ENCODE results near the gene SCG2. TPM values are rescaled to one million over a fixed set of nuclear protein-coding genes. Genes with fewer than 3 reads are reported as not detected.

Gene SCG2
- total RNA-seq, 1 experiment from 2014 or later: 19.8 TPM

DNA sequence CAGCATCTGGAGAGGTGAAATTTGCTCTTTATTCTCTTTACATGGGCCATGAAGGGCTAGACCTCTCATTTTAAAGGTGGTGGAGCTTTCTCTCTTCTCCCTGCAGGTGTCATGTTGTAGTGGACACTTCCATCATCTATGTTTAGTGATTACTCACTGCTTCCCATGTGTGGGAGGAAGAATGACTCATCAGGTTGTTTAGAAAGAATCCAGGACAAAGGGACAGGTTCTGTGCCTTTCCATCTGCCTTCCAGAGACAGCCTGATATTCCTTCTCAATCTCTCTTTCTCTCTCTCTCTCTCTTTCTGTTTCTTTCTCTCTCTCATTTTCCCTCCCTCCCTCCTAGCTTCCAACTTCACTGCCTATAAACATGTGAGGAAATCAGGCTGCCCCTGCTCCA is 38.7 kb downstream of the SCG2 start (continued):
- TF ChIP-seq RAD21 (IDR thresholded peaks at IDR 0.05; ENCODE audit: low read depth): peak; percentile 43; the same call in 1 of the 2 replicates
- TF ChIP-seq POLR2AphosphoS5 (IDR thresholded peaks at IDR 0.05; ENCODE audit: low read depth, low read length): peak; percentile 86

DNA sequence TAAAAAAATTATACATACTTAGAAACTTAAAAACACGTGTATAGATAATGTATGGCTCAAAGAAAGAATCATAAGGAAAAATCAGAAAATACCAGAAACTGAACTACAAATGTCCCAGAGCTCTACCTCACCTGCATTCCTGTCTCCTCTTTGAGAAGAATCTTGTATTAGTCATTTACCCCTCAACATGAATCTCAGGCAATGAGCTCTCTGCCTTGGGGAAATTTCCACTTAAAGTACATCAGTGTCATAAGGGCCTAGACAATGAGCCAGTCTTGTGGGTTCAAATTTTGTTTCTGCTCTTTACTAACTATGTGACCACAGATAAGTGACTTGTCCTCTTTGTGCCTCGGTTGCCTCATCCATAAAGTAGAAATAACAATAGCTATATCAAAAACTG is 40.1 kb downstream of the SCG2 start:
- intact Hi-C loops (cut with micrococcal nuclease): no loop called here
- H4K20me1 ChIP-seq (ENCODE audit: insufficient read depth): no peaks in the 10 kb centered on the region
- peak overlapping the region; percentile 86 for H3K4me2 ChIP-seq (ENCODE audit: low read length)
- peak overlapping the region; percentile 86 for H3K9ac ChIP-seq (ENCODE audit: low read length)
- H3K36me3 ChIP-seq (ENCODE audit: control insufficient read depth in 1 of 2, insufficient read depth in 2 of 2, low read length in 2 of 2): no peaks in the 10 kb centered on the region
- ChIA-PET RAD21 (ENCODE audit: low non-redundant PET in 1 of 2, low total read pairs in 2 of 2, uncharacterized antibody in 2 of 2, unreplicated experiment in 2 of 2) (interaction anchor here in 1 of 2 experiments (0.6 kb wide), 1 partner anchor 820 kb away, joined by 3 read pairs; no protein-coding TSS in a partner anchor), POLR2A (interaction anchor here (0.9 to 1.9 kb wide), 4 partner anchors 9 to 160 kb away, joined by 3 to 6 read pairs (median 5); no protein-coding TSS in a partner anchor), CTCF (interaction anchor here (0.7 to 0.9 kb wide), 2 partner anchors 9 to 65 kb away, joined by 3 read pairs; no protein-coding TSS in a partner anchor)
- no peaks in the 10 kb centered on the region for H3K9me3 ChIP-seq (ENCODE audit: control insufficient read depth in 1 of 2, insufficient read depth in 1 of 2, low read depth in 1 of 2, low read length in 2 of 2)
- ATAC-seq (peak; percentile 28), DNase-seq (ENCODE audit: low read depth, low spot score) (peak; percentile 70)
- no peak overlapping the region for H2AFZ ChIP-seq (ENCODE audit: low read depth, low read length, poor library complexity, severe bottlenecking)
- peaks cover 75 to 99% of the 10 kb centered on the region in 2 experiments for H3K4me1 ChIP-seq (ENCODE audit: control insufficient read depth in 1 of 2, insufficient read depth in 2 of 2, low read length in 2 of 2)
- H3K9me2 ChIP-seq (ENCODE audit: insufficient read depth): no peaks in the 10 kb centered on the region
- no peaks in the 10 kb centered on the region for H3K27me3 ChIP-seq (ENCODE audit: insufficient read depth, low read length)
- BruUV-seq (replicated peaks): no TSS peak
- H3K27ac ChIP-seq (ENCODE audit: low read depth, low read length): peak overlapping the region; percentile 98
- peaks cover 12% of the 10 kb centered on the region; the same call in 1 of the 2 replicates for H3K79me2 ChIP-seq (ENCODE audit: insufficient read depth, low read length)
- peak overlapping the region in 1 of 2 experiments; percentile 24; a peak in 1 of 4 replicates for H3K4me3 ChIP-seq (replicated peaks in 1 of 2; ENCODE audit: low read depth in 1 of 2, low read length in 2 of 2)
- TF ChIP-seq TCF7L2 (IDR thresholded peaks at IDR 0.05; ENCODE audit: borderline replicate concordance, extremely low read depth, insufficient read depth, insufficient read length) (no peak), YY1 (IDR thresholded peaks at IDR 0.05; ENCODE audit: extremely low read depth, insufficient replicate concordance, low read depth, low read length) (no peak), SP1 (IDR thresholded peaks at IDR 0.05; ENCODE audit: low read depth) (peak; percentile 61), SIN3A (IDR thresholded peaks at IDR 0.05; ENCODE audit: low read depth) (no peak), EGR1 (IDR thresholded peaks at IDR 0.05; ENCODE audit: low read depth) (no peak), FOSL1 (IDR thresholded peaks at IDR 0.05; ENCODE audit: low read depth) (peak; percentile 36; the same call in 1 of the 2 replicates), CEBPB (IDR thresholded peaks at IDR 0.05; ENCODE audit: low read depth) (no peak), POLR2AphosphoS5 (IDR thresholded peaks at IDR 0.05; ENCODE audit: low read depth, low read length) (no peak), POLR2A (IDR thresholded peaks at IDR 0.05; ENCODE audit: borderline replicate concordance, extremely low read depth, insufficient read depth, insufficient read length) (no peak), EZH2phosphoT487 (IDR thresholded peaks at IDR 0.05; ENCODE audit: borderline replicate concordance) (no peak), JUND (IDR thresholded peaks at IDR 0.05) (peak; percentile 27; the same call in 1 of the 2 replicates), ZNF274 (IDR thresholded peaks at IDR 0.05; ENCODE audit: low read depth, low read length) (no peak)
- TF ChIP-seq, protein P1, sequence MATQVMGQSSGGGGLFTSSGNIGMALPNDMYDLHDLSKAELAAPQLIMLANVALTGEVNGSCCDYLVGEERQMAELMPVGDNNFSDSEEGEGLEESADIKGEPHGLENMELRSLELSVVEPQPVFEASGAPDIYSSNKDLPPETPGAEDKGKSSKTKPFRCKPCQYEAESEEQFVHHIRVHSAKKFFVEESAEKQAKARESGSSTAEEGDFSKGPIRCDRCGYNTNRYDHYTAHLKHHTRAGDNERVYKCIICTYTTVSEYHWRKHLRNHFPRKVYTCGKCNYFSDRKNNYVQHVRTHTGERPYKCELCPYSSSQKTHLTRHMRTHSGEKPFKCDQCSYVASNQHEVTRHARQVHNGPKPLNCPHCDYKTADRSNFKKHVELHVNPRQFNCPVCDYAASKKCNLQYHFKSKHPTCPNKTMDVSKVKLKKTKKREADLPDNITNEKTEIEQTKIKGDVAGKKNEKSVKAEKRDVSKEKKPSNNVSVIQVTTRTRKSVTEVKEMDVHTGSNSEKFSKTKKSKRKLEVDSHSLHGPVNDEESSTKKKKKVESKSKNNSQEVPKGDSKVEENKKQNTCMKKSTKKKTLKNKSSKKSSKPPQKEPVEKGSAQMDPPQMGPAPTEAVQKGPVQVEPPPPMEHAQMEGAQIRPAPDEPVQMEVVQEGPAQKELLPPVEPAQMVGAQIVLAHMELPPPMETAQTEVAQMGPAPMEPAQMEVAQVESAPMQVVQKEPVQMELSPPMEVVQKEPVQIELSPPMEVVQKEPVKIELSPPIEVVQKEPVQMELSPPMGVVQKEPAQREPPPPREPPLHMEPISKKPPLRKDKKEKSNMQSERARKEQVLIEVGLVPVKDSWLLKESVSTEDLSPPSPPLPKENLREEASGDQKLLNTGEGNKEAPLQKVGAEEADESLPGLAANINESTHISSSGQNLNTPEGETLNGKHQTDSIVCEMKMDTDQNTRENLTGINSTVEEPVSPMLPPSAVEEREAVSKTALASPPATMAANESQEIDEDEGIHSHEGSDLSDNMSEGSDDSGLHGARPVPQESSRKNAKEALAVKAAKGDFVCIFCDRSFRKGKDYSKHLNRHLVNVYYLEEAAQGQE (IDR thresholded peaks at IDR 0.05; ENCODE audit: low read depth): no peak
- TF ChIP-seq, protein P2, sequence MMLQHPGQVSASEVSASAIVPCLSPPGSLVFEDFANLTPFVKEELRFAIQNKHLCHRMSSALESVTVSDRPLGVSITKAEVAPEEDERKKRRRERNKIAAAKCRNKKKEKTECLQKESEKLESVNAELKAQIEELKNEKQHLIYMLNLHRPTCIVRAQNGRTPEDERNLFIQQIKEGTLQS (IDR thresholded peaks at IDR 0.05): no peak
- TF ChIP-seq, protein P3, sequence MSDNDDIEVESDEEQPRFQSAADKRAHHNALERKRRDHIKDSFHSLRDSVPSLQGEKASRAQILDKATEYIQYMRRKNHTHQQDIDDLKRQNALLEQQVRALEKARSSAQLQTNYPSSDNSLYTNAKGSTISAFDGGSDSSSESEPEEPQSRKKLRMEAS (IDR thresholded peaks at IDR 0.05): no peak
- TF ChIP-seq, protein P4, sequence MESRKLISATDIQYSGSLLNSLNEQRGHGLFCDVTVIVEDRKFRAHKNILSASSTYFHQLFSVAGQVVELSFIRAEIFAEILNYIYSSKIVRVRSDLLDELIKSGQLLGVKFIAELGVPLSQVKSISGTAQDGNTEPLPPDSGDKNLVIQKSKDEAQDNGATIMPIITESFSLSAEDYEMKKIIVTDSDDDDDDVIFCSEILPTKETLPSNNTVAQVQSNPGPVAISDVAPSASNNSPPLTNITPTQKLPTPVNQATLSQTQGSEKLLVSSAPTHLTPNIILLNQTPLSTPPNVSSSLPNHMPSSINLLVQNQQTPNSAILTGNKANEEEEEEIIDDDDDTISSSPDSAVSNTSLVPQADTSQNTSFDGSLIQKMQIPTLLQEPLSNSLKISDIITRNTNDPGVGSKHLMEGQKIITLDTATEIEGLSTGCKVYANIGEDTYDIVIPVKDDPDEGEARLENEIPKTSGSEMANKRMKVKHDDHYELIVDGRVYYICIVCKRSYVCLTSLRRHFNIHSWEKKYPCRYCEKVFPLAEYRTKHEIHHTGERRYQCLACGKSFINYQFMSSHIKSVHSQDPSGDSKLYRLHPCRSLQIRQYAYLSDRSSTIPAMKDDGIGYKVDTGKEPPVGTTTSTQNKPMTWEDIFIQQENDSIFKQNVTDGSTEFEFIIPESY (IDR thresholded peaks at IDR 0.05; ENCODE audit: extremely low read depth, insufficient replicate concordance, low read length): no peak
